WTC11 (cell line): ENCODE data around the gene NECAB2. TPM values are rescaled to one million over a fixed set of nuclear protein-coding genes. Genes with fewer than 3 reads are reported as not detected.

Source experiments
- ATAC-seq: fragments of 200-7000 bp; cut with Tn5 transposase; 2 replicates; pipeline ENCODE4 v1.10.0; 2021; ENCODE audit warnings: mild to moderate bottlenecking, moderate library complexity
- CTCF ChIA-PET: fragments of 300-600 bp; sonication (Branson Sonifier 250); formaldehyde crosslinking; loops from one replicate; lab custom pipeline; 2021; ENCODE audit warnings: antibody characterized with exemption; lab: Charles Lee
- POLR2A ChIA-PET: fragments of 350-600 bp; sonication (Branson Sonifier 250); formaldehyde crosslinking; loops from one replicate; lab custom pipeline; 2021; ENCODE audit warnings: antibody characterized with exemption; lab: Charles Lee
- DNase-seq: peaks from one replicate; pipeline ENCODE4 v3.0.0; 2021; ENCODE audit warnings: low spot score
- H3K27ac Mint-ChIP-seq: 2 replicates; pipeline ENCODE4 v1.8.0; 2021; ENCODE audit warnings: mixed read lengths
- H3K27me3 Mint-ChIP-seq: 2 replicates; pipeline ENCODE4 v1.8.0; 2021; ENCODE audit warnings: low read depth, mild to moderate bottlenecking, moderate library complexity, mixed read lengths
- H3K36me3 Mint-ChIP-seq: 2 replicates; pipeline ENCODE4 v1.8.0; 2021; ENCODE audit warnings: mixed read lengths
- H3K4me1 Mint-ChIP-seq: 2 replicates; pipeline ENCODE4 v1.8.0; 2022; ENCODE audit warnings: mixed read lengths
- H3K4me3 Mint-ChIP-seq: 2 replicates; pipeline ENCODE4 v1.8.0; 2021; ENCODE audit warnings: mild to moderate bottlenecking, moderate library complexity, mixed read lengths
- H3K9me3 Mint-ChIP-seq: 2 replicates; pipeline ENCODE4 v1.8.0; 2021; ENCODE audit warnings: mixed read lengths
- E2F1 ChIP-seq: sonication (generic); formaldehyde crosslinking; IDR thresholded peaks from 2 replicates; pipeline ENCODE4 v1.8.0; 2022; ENCODE audit warnings: mild to moderate bottlenecking, missing genetic modification reagents
- FOXP1 ChIP-seq: sonication (generic); formaldehyde crosslinking; IDR thresholded peaks from 2 replicates; pipeline ENCODE4 v1.8.0; 2022; ENCODE audit warnings: missing genetic modification reagents, mild to moderate bottlenecking, moderate library complexity, borderline replicate concordance
- JAZF1 ChIP-seq: fragments of 250-450 bp; sonication (Bioruptor Pico); IDR thresholded peaks from 2 replicates; pipeline ENCODE4 v1.9.0; 2021; ENCODE audit warnings: moderate library complexity, mild to moderate bottlenecking, inconsistent platforms
- NR1H2 ChIP-seq: sonication (generic); formaldehyde crosslinking; IDR thresholded peaks from 2 replicates; pipeline ENCODE4 v1.9.0; 2021; ENCODE audit warnings: mild to moderate bottlenecking, moderate library complexity, missing genetic modification reagents
- OVOL2 ChIP-seq: fragments of 250-450 bp; sonication (Bioruptor Pico); IDR thresholded peaks from 2 replicates; pipeline ENCODE4 v1.9.0; 2021; ENCODE audit warnings: mild to moderate bottlenecking, borderline replicate concordance
- SMAD3 ChIP-seq: sonication (generic); formaldehyde crosslinking; IDR thresholded peaks from 2 replicates; pipeline ENCODE4 v1.8.0; 2022; ENCODE audit warnings: missing genetic modification reagents, mild to moderate bottlenecking, borderline replicate concordance
- SMAD4 ChIP-seq: sonication (generic); formaldehyde crosslinking; IDR thresholded peaks from 2 replicates; pipeline ENCODE4 v1.8.0; 2022; ENCODE audit warnings: mild to moderate bottlenecking, missing genetic modification reagents
- STAT6 ChIP-seq: sonication (generic); formaldehyde crosslinking; conservative IDR thresholded peaks from 2 replicates; pipeline ENCODE4 v1.8.1; 2023; ENCODE audit warnings: mild to moderate bottlenecking, low read depth, missing genetic modification reagents, moderate library complexity
- TCF7 ChIP-seq: sonication (generic); formaldehyde crosslinking; IDR thresholded peaks from 2 replicates; pipeline ENCODE4 v1.8.0; 2022; ENCODE audit warnings: mild to moderate bottlenecking, low read depth, missing genetic modification reagents, moderate library complexity
- TEAD4 ChIP-seq: sonication (generic); formaldehyde crosslinking; IDR thresholded peaks from 2 replicates; pipeline ENCODE4 v1.8.0; 2022; ENCODE audit warnings: mild to moderate bottlenecking, missing genetic modification reagents
- USF2 ChIP-seq: sonication (generic); formaldehyde crosslinking; IDR thresholded peaks from 2 replicates; pipeline ENCODE4 v1.8.1; 2023; ENCODE audit warnings: mild to moderate bottlenecking, missing genetic modification reagents, moderate library complexity
- ZNF396 ChIP-seq: fragments of 250-450 bp; sonication (Bioruptor Pico); IDR thresholded peaks from 2 replicates; pipeline ENCODE4 v1.8.0; 2021; ENCODE audit warnings: mild to moderate bottlenecking, moderate library complexity, borderline replicate concordance
- ZNF416 ChIP-seq: fragments of 250-450 bp; sonication (Bioruptor Pico); IDR thresholded peaks from 2 replicates; pipeline ENCODE4 v1.9.0; 2021; ENCODE audit warnings: mild to moderate bottlenecking, inconsistent platforms
- ZNF425 ChIP-seq: fragments of 250-450 bp; sonication (Bioruptor Pico); conservative IDR thresholded peaks from 2 replicates; pipeline ENCODE4 v1.9.0; 2021; ENCODE audit warnings: mild to moderate bottlenecking
- total RNA-seq: library from RNA; stranded (reverse); gene quantifications from 3 replicates; pipeline ENCODE4 v1.2.3, GENCODE V29; 2021
- TF ChIP-seq, protein P1 (sequence below): sonication (generic); formaldehyde crosslinking; IDR thresholded peaks from 2 replicates; pipeline ENCODE4 v1.8.0; 2023; ENCODE audit warnings: mild to moderate bottlenecking, missing genetic modification reagents

NECAB2 gene
- total RNA-seq, 1 experiment from 2014 or later = 2.9 TPM

DNA sequence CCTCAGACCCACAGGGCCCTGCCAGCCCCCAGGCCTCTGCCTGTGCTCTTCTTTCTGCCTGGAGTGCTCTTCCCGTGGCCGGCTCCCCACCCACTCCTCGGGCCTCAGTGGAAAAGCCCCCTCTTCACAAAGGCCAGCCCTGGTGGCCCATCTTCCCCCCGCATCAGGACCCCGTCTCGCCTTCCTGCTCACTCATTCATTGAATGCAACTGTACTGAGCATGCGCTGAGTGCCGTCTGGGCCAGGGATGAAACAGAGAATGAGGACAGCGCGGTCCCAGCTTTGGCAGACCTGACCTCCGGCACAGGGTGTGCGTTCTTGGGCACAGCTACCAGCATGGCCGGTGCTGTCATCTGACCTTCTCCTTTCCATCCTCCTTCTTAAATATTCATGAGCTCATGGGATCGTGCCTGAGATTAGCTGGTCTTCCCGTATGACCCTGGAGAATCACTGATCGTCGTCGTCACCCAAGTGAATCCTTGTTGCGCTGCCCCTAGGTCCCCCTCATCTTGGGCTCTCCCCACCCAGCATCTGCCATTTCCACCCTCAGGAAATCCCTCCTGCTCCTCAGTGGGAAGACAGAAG lies 31.4 kb upstream of the NECAB2 start:
- H3K27me3 Mint-ChIP-seq = no peaks in the 10 kb centered on the region; the same call in 1 of the 2 replicates
- DNase-seq (no peak), ATAC-seq (no peak)
- H3K9me3 Mint-ChIP-seq = no peaks in the 10 kb centered on the region
- ChIA-PET CTCF (interaction anchor here (1.1 to 1.4 kb wide), 3 partner anchors 10 to 20 kb away, joined by 5 to 7 read pairs (median 5); partner anchors contain the start of gene OSGIN1), POLR2A (no interaction called here)
- H3K36me3 Mint-ChIP-seq = no peaks in the 10 kb centered on the region
- no peak for TF ChIP-seq FOXP1 (CRISPR knock-in tag)
- no peak overlapping the region for H3K4me3 Mint-ChIP-seq
- H3K27ac Mint-ChIP-seq = peak overlapping the region; percentile 3; the same call in 1 of the 2 replicates
- peaks cover 7% of the 10 kb centered on the region; the same call in 1 of the 2 replicates for H3K4me1 Mint-ChIP-seq

GRCh38 chr16:83937267-83937666 lies 30.8 kb upstream of the NECAB2 start:
- Mint-ChIP-seq H3K4me3 (no peak overlapping the region), H3K27me3 (no peaks in the 10 kb centered on the region; the same call in 1 of the 2 replicates), H3K27ac (no peak overlapping the region), H3K36me3 (no peaks in the 10 kb centered on the region), H3K9me3 (no peaks in the 10 kb centered on the region), H3K4me1 (peaks cover 7% of the 10 kb centered on the region; the same call in 1 of the 2 replicates)
- ChIA-PET POLR2A (no interaction called here), CTCF (interaction anchor here (1.1 to 1.4 kb wide), 3 partner anchors 11 to 19 kb away, joined by 5 to 7 read pairs (median 5); partner anchors contain the start of gene OSGIN1)
- no peak for ATAC-seq
- DNase-seq = no peak
- TF ChIP-seq TCF7 = no peak
- no peak for TF ChIP-seq ZNF416 (CRISPR knock-in tag)
- TF ChIP-seq OVOL2 (CRISPR knock-in tag) = no peak
- TF ChIP-seq, protein P1, sequence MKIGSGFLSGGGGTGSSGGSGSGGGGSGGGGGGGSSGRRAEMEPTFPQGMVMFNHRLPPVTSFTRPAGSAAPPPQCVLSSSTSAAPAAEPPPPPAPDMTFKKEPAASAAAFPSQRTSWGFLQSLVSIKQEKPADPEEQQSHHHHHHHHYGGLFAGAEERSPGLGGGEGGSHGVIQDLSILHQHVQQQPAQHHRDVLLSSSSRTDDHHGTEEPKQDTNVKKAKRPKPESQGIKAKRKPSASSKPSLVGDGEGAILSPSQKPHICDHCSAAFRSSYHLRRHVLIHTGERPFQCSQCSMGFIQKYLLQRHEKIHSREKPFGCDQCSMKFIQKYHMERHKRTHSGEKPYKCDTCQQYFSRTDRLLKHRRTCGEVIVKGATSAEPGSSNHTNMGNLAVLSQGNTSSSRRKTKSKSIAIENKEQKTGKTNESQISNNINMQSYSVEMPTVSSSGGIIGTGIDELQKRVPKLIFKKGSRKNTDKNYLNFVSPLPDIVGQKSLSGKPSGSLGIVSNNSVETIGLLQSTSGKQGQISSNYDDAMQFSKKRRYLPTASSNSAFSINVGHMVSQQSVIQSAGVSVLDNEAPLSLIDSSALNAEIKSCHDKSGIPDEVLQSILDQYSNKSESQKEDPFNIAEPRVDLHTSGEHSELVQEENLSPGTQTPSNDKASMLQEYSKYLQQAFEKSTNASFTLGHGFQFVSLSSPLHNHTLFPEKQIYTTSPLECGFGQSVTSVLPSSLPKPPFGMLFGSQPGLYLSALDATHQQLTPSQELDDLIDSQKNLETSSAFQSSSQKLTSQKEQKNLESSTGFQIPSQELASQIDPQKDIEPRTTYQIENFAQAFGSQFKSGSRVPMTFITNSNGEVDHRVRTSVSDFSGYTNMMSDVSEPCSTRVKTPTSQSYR (CRISPR knock-in tag) = no peak
- TF ChIP-seq JAZF1 (CRISPR knock-in tag) = no peak
- TF ChIP-seq STAT6 (CRISPR knock-in tag) = no peak
- no peak for TF ChIP-seq ZNF396 (CRISPR knock-in tag)
- no peak for TF ChIP-seq SMAD4 (CRISPR knock-in tag)
- TF ChIP-seq SMAD3 (CRISPR knock-in tag) = no peak
- no peak for TF ChIP-seq NR1H2 (CRISPR knock-in tag)
- no peak for TF ChIP-seq FOXP1 (CRISPR knock-in tag)
- TF ChIP-seq ZNF425 (CRISPR knock-in tag) = no peak
- no peak for TF ChIP-seq USF2
- no peak for TF ChIP-seq E2F1 (CRISPR knock-in tag)
- no peak for TF ChIP-seq TEAD4 (CRISPR knock-in tag)
